Stimulated activated CD8-positive, alpha-beta memory T cell treated with anti-CD3 and anti-CD28 coated beads, Interleukin-7, amount 100 ng/mL, for 1 hour (primary cell): ENCODE results near the gene VCAN.

Source experiments
- DNase-seq, 2 donors: peaks; one replicate each; pipeline ENCODE4 v3.0.0-alpha.2; 2020; ENCODE audit warnings: low read depth in 2 of 2

The VCAN gene

DNA sequence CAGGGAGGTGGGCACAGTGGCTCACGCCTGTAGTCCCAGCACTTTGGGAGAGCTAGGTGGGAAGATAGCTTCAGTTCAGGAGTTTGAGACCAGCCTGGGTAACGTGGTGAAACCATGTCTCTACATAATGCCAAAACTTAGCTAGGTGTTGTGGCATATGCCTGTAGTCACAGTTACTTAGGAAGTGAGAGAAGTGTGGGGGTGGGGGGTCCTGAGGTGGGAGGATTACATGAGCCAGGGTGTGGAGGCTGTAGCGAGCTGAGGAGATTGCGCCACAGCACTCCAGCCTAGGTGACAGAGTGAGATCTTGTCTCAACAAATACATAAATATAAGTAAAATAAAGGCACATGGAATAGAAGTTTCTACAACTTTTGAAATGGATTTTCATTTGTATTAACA, 23.1 kb downstream of the VCAN start:
- DNase-seq = no peak

DNA sequence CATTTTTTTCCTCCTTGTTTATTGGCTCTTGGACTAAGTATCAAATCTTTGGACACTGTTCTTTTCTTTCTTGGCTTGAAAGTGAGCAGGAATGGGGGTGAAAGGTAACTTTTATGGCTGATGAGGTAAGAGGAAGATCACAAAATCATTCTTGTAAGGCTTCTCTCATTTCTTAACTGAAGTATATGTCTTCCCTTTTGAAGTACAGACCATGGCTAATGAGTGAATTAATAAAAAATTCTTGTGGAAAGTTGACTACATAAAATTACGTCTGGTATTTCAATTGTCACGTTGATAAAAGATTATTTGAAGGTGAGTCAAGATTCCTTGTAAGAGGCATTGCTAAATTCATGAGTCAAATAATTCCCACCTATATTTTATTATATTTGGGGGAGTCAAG, 25.1 kb downstream of the VCAN start:
- no peak for DNase-seq

DNA sequence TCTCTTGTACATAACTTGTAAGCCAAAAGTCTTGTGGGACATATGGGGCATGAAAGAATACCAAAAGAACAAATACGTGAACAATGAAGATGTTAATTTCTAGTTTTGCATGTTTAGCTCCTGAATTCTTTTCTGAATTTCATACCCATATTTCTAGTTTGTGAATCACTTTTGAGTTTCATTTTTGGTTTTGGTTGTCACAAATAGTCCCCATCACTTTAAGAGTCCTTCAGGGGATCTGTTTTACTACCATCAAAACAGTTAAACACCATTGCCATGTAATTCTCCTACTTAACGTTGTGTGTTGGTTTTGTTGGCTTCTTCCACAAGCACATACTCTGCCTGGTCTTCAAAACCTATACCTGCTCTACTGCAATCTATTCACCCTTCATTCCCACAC, 27.0 kb downstream of the VCAN start:
- DNase-seq = no peak

DNA sequence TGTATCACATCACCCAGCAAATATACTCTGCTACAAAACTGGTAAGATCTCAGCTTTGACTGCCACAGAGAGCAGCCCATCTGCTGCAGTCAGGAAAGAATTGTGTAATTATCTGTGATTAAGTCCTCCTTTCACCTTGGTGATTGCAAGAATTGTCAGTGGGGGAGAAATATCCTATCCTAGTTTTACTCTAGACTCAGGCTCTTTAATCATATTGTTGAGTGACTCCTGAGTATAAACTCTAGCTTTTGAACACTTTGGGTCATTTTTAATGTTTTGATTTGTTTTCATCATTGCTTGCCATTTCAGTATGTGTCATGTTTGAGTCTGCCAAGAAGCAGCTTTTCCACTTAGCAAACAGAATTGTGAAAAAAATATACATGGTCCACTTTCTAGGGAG, 32.1 kb downstream of the VCAN start:
- DNase-seq = no peak

DNA sequence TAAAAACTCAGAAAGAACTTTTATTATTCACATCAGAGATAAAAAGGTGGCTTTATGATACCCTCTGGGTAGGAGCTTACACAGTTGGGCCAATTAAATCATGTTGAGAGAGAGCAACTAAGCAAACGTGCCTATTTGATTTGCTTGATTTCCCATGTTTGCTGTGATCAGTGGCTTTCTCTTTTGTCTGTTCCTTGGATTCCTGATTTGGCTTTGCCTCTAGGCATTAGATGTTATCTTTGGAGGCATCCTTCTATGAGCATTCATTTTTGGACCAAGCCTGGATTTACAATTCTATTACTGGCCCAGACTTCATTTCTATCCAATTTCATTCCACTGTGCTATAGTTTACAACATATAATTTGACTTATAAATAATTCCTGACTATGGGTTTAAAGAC, 35.9 kb downstream of the VCAN start:
- no peak for DNase-seq

DNA sequence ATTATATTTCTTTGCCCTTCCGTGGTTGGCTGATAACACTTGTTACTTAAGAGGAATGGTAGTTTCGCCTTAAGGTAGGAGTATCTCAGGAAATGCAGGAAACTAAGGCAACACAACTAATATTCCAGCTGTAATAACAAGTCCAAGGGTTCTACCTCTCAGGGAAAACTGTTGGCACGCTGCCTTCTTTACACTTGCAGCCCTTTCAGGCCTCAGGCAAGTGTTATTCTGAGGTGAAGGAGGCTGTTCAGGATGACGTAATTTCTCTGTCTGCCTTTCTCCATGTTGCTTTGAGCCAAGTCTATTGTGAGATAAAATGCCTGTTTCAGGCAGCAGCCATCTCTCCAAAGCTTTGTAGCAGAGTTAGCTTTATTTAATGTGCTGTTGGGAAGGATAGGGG, 38.0 kb downstream of the VCAN start:
- DNase-seq = no peak

DNA sequence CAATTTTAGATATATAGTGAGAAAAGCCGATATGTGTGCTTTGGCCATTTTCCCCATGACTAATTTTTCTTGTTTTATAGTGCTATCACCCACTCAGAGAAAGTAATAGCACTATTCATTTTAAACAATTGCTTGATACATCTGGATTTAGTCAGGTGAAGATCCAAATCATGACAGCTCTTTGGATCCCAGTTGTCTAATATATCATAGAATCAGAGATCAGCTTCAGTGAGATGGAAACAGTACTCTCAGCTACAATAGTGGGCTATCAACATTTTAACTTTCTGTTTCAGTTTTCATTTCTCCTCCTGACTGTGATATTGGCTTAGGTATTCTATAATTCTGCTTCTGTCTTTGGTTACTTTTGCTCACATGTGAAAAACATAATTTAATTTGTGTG, 38.7 kb downstream of the VCAN start:
- no peak for DNase-seq

DNA sequence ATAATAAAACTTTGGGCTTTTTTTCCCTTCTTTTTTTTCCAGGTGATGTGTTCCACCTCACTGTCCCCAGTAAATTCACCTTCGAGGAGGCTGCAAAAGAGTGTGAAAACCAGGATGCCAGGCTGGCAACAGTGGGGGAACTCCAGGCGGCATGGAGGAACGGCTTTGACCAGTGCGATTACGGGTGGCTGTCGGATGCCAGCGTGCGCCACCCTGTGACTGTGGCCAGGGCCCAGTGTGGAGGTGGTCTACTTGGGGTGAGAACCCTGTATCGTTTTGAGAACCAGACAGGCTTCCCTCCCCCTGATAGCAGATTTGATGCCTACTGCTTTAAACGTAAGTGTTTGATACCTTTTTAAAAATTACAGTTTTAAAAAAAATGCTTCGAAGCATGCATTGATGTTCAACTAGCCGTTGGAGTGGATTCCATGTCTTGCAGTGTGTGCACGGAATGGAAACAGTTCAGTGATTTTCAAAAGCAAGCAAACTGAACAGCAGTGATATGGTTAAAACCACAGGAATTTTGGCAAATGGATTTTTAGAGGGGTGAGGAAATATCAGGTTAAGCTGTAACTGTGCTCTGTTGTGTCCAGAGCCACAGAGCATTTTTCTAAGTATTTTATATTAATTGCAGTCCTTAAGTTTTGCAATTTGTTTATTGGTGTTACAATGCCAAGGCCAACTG, 40.7 kb downstream of the VCAN start:
- no peak for DNase-seq

DNA sequence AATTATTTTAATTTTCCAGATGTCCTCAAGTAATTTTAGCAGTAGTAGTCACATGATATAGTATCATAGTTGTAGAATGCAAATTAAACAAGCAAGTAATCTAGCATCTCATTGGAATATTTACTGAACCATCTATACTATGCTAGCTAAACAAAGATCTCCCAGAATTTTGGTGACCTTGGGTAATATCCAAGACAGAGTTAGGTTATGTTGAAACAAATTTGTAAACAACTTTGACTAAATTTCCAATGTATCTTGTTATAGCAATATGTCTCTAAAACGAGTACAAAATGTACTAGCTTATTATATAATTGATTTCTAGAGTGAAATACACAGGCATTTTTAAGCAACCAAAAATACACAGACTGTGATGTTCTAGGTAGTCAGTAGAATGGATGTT, 41.5 kb downstream of the VCAN start:
- no peak for DNase-seq

DNA sequence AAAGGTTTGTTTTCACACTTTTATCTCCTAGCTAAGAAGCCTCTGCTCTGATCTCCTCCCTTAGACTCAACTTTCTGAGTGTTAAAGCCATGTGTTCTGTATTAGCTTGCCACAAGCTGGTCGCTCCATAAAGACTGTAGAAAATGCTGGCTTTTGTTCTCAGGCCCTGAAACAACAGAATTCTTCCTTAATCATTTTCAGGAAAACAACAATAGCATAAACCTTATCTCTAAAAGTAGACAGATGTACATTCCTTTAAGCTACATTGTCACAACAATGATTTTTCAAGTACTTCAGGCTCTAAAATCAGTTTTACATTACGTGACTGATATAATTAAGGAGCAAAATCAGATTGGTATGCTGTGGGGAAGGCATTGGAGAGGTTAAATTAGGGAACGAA, 41.9 kb downstream of the VCAN start:
- no peak for DNase-seq

DNA sequence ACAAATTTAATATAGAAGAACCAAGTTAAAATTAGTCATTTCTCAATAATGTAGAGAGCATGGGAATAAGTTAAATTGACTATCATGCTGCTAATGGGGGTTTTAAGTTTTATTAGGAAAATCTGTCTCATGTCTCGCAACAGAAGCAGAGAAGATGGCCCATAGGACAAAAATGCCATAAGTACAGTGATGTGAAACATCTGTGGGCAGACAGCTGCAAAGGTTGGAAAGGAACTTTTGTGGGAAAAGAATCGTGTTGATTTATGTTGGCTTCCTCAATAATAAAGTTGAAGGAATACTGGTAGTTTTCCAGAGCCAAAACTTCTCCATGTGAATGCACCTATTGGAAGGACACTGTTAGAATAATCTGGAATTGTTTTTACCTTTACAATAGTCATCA, 44.8 kb downstream of the VCAN start:
- no peak for DNase-seq

DNA sequence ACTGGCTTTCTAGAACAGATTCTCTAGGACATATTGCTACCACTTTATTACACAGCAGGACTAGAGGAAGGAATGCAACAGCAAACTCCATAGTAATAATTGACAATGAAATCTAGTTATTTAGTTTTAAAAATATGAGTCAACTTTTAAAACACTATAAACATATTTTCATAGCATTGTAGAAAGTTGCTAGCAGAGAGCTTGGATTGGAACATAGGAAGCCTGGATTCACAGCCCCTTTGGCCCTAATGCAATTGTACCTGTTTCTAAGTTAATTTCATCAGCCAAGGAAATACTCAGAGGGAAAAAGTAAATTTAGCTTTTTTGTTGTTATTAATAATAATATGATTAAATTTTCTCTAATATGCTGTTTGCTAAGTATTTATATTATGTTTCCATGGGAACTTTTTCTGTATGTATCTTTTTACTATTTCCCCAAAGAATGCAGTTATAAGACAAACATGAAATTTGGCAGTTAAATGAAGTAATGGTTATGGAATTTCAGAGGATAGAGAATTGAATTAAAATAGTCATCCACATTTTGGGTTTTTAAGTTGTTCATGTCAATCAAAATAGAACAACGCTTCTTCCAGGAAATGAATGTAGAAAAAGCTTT, 45.6 kb downstream of the VCAN start:
- no peak for DNase-seq

DNA sequence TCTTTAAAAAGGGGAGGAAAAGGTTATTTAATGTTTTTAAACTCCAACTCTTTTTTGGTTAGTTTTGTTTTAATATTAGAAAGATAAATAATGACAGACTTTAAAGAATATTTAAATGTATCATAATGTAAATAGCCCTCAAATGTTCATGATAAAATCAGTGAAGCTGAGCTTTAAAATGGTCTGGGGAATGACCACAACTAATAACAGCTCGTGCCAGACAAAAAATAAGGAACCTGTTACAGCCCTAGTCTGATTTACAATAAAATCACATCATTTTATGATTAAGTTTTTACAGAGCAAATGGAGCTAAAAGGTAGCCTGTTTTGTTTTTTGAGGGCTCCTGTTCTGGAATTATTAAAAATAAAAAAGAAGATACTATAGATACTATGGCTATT, 46.1 kb downstream of the VCAN start:
- DNase-seq = no peak

DNA sequence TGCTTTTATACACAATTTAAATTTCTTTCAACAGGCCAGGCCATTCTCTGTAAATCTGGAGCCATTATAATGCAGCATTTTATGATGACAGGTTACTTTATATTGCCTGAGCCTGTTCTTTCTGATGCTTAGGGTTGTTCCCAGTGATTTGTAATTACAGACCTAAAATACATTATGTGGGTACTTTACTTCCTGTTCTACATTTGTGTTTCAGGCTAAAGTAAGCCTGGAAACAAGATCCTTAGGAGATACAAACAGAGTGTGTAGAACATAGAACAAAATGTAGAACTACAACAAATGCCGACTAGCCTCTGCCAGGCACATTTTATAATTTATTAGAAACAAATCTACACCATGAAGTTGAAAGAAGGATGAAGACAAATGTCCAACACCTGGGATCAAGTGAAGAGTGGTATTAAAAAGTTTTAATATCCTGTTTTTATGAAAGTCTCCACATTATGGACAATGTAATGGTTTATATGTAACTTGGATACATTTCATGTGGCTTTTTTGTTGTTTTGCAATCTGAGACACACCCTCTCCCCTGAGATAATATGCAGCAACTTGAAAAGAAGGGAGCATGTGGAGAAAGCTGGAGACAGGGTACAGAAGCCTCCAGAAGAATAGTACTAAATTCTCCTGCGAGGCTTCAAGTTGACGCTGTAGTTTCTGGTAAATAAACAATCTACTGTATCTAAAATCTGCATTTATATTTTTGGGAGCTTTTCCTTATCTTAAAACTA, 46.9 kb downstream of the VCAN start:
- DNase-seq = no peak

DNA sequence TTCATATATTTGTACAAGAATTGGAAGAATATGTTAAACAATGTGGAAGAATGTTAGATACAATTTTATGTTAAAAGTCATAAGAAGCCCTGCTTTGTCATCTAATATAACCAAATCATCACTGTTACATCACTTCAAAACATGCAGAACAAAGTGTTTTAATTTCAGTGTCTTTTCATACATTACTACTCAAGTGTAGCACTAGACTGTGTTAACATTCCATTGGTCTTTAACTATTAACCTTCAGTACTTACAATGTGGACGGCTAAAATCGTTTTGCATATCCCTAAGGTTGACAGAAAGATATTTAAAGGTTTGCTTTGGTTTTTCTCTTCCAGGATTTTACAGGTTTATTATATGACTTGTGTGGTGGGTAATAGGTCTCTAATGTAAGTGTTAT, 50.9 kb downstream of the VCAN start:
- no peak for DNase-seq

DNA sequence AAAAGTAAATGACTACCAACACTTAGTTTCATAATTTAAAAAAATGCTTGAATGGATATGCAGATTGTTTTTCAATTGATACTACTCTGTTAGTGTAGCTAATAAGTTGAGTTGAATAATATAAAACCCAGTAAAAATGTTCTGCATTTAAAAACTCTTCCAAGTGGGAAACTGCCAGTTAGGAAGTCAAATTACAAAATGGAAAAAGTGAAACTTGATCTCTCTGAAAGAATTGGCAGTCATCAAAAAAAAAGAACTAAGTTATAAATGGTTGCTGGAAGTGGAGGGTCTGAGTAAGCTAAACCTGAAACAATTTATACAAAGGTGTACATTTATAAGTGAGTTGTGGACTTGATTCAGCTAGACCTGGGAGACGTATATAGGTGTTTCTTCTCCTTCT, 52.4 kb downstream of the VCAN start:
- DNase-seq = no peak

DNA sequence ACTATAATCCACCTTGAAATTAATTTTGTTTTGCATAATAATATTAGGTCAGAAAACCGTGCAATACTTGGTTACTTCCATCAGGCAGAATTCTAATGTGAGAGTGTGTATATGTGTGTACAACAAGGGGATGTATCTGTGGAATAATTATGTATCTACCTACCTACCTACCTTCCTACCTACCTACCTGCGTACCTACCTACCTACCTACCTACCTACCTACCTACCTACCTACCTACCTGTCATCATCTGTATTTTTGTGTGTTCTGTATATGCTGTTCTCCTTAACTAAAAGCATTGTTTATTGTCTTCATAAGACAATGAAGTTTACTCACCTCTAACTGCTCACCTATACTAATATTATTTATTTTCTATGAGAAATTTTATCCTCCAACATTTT, 52.8 kb downstream of the VCAN start:
- DNase-seq = no peak

DNA sequence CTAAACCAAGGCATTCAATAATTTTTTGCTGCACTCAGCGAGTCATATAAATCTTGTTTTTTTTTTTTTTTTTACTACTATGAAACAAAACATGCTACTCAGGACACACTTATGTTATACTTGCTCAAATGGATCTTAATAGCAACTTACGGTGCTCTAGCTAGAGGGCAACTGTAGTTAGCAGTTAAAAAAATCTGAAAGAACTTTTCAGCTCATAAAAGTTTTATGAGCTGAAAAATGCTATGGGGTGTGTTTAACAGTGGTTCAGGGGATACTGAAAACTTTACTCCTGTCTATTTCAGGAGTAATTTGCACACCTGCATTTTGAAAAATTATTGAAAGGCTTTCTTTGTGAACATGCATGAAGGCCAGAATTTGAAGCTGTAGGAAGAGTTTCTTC, 53.4 kb downstream of the VCAN start:
- DNase-seq = no peak

DNA sequence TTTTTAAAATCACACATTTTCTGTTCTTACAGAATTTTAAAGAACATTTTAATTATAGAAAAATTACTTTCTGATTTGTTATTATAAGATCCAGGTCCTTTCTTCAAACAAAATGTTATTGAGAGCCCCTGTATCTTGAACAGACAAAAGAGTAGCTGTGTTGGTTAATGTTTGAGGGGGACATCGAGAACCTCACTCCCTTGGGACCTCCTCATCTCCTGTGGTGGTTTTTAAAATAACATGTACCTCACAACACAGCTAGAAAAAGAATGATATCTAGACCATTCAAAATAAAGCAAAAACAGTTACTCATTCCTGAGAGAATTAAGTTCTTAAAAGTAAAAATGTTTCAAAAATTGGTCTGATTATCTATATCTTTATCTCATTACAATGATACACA, 54.7 kb downstream of the VCAN start:
- no peak for DNase-seq

DNA sequence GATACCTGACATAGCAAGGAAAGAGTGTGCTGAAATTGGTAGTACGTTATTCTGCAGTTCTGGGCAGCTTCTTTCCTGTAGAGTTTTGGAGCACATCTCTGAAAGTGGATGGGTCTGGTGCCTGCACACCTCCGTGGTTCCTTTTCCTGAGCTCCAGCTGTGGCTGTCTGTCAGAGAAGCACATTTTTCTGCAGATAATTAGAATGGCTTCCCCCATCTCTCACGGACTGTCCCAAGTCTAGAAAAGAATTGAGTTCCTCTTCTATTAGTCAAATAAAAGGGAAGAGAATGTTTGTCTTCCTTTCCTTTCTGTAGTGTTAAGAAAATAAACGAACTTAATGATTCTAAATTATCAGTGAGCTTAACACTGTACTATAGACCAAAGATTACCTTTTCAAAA, 55.7 kb downstream of the VCAN start:
- DNase-seq = no peak

DNA sequence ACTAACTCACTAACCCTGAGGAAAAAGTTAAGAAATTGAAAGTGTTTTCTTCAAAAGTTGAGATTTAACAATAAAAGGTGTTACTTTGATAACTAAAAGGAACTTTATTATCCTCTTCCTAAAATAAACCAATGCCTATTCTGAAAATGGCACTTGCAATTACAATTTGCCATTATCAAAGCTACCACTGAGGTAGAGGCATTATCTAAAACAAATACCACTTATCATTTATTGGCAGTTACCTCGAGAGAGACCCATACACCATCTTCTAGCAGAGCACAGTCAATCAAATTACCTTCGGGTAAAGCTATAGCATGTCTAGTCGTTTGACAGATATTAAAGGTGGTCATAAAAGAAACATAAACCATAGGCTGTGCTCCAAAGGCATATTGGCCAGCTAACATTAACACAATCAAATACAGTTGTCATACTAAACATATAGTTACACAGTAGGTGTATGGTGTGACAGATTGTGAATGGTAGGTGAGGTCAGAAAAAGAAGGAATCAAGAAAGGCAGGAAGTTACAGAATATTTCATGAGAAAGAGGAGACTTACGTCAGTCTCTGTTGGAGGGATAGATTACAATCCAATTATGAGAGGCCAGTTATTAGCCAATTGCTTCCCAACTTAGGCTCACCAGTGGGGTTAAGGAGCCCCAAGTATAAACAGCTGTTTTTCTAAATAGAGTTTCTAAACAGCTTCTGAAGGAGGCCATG, 56.3 kb downstream of the VCAN start:
- DNase-seq = no peak

DNA sequence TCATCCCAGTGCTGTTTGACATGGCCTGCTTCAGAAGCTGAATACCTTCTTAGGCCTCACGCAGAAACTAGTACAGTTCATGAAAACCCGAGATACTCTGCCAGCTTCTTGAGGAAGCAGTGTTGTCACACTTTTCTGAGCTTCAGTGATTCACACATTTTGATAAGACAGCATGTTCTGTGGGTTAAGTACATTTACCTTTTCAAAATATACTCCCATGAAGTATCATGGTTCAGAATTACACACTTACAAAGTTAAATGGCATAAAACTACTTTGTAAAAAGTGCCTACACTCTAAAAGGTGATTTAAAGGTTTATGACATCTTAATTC, 56.9 kb downstream of the VCAN start:
- no peak for DNase-seq

DNA sequence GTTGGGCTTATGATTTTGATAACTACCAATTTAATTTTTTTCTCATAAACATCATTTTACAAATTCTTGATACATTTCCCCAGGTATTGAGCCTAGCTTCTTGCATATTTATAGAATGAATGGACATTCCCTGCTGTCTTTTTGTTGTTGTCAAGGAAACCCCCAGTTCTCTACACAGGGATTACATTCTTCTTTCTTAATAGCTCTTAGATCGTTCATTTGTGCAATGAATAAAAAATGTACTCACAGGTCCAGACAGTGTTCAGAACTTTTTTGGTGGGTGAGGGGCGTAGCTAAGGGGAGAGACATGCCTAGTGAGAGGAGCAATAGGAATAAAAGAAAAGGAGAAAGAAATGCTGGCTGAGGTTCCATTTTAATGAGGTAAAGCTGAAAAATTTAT, 58.6 kb downstream of the VCAN start:
- no peak for DNase-seq
